Neuron (in vitro differentiated cells): ENCODE measurements around the gene TPX2.

Experiments used
- H2AFZ ChIP-seq: one replicate; pipeline ENCODE4 v1.6.1; 2013; ENCODE audit warnings: low read depth, mild to moderate bottlenecking, inconsistent platforms, low read length, moderate library complexity
- H3K27me3 ChIP-seq: one replicate; pipeline ENCODE4 v1.6.1; 2013; ENCODE audit warnings: low read length; ENCODE audit not compliant: insufficient read depth
- H3K36me3 ChIP-seq: one replicate; pipeline ENCODE4 v1.6.1; 2013; ENCODE audit warnings: low read length; ENCODE audit not compliant: insufficient read depth
- H3K4me1 ChIP-seq: one replicate; pipeline ENCODE4 v1.6.1; 2013; ENCODE audit warnings: low read length; ENCODE audit not compliant: insufficient read depth
- H3K4me3 ChIP-seq: 2 replicates; pipeline ENCODE4 v1.5.1; 2013; ENCODE audit warnings: mild to moderate bottlenecking, low read length, moderate library complexity
- H3K9me3 ChIP-seq: one replicate; pipeline ENCODE4 v1.6.1; 2013; ENCODE audit warnings: low read length

The TPX2 gene

GRCh38 chr20:31747640-31748039 is 8.6 kb downstream of the TPX2 start:
- H3K9me3 ChIP-seq, result no peaks in the 10 kb centered on the region
- H3K36me3 ChIP-seq, result peaks cover 31% of the 10 kb centered on the region
- H2AFZ ChIP-seq, result no peak overlapping the region
- no peak overlapping the region for H3K4me3 ChIP-seq
- H3K27me3 ChIP-seq, result no peaks in the 10 kb centered on the region
- no peaks in the 10 kb centered on the region for H3K4me1 ChIP-seq

DNA sequence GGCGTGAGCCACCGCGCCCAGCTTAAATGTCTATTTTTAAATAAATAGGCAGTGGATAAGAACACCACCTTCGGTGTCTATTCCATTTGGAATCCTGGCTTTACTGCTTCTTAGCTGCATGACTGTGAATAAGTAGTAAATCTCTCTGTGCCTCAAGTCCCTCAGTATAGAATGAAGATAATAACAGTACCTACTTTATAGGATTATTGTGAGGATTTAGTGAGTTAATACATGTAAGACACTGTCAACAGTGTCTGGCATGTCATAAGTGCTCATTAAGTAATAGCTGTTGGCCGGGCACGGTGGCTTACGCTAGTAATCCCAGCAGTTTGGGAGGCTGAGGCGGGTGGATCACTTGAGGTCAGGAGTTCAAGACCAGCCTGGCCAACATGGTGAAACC is 10.1 kb downstream of the TPX2 start:
- Histone ChIP-seq H3K9me3 (no peaks in the 10 kb centered on the region), H2AFZ (no peak overlapping the region), H3K4me3 (no peak overlapping the region), H3K4me1 (no peaks in the 10 kb centered on the region), H3K36me3 (peaks cover 34% of the 10 kb centered on the region), H3K27me3 (no peaks in the 10 kb centered on the region)

GRCh38 chr20:31751126-31751525 is 12.0 kb downstream of the TPX2 start:
- no peak overlapping the region for H3K4me3 ChIP-seq
- no peaks in the 10 kb centered on the region for H3K9me3 ChIP-seq
- H3K27me3 ChIP-seq, result no peaks in the 10 kb centered on the region
- no peaks in the 10 kb centered on the region for H3K4me1 ChIP-seq
- H2AFZ ChIP-seq, result no peak overlapping the region
- peaks cover 22% of the 10 kb centered on the region for H3K36me3 ChIP-seq

DNA sequence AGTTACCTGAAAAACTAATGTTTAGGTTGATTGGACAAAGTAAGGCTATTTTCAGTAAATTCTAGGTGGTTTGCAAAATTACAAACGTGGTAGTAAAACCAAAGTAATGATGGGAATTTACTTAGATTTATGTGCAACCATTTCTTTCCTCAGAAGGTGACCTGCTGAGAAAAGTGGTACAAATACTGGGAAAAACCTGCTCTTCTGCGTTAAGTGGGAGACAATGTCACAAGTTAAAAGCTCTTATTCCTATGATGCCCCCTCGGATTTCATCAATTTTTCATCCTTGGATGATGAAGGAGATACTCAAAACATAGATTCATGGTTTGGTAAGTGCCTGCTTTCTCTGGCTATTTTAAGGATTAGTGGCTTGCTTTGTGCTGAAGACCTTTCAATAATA is 18.2 kb downstream of the TPX2 start:
- H3K4me3 ChIP-seq, result no peak overlapping the region
- no peak overlapping the region for H2AFZ ChIP-seq

GRCh38 chr20:31758521-31758920 is 19.4 kb downstream of the TPX2 start:
- H3K9me3 ChIP-seq, result no peaks in the 10 kb centered on the region
- no peak overlapping the region for H3K4me3 ChIP-seq
- peaks cover 42% of the 10 kb centered on the region for H3K36me3 ChIP-seq
- H3K4me1 ChIP-seq, result no peaks in the 10 kb centered on the region
- no peaks in the 10 kb centered on the region for H3K27me3 ChIP-seq
- H2AFZ ChIP-seq, result no peak overlapping the region

More for the DNA sequence above, 18.2 kb downstream of the TPX2 start:
- Histone ChIP-seq H3K9me3 (no peaks in the 10 kb centered on the region), H3K4me1 (no peaks in the 10 kb centered on the region), H3K36me3 (peaks cover 47% of the 10 kb centered on the region), H3K27me3 (no peaks in the 10 kb centered on the region)

- Histone ChIP-seq H3K4me1 (no peaks in the 10 kb centered on the region), H3K9me3 (no peaks in the 10 kb centered on the region), H2AFZ (no peak overlapping the region), H3K4me3 (no peak overlapping the region), H3K36me3 (peaks cover 44% of the 10 kb centered on the region), H3K27me3 (no peaks in the 10 kb centered on the region)
Measured at GRCh38 chr20:31758991-31759390, 19.9 kb downstream of the TPX2 start.

DNA sequence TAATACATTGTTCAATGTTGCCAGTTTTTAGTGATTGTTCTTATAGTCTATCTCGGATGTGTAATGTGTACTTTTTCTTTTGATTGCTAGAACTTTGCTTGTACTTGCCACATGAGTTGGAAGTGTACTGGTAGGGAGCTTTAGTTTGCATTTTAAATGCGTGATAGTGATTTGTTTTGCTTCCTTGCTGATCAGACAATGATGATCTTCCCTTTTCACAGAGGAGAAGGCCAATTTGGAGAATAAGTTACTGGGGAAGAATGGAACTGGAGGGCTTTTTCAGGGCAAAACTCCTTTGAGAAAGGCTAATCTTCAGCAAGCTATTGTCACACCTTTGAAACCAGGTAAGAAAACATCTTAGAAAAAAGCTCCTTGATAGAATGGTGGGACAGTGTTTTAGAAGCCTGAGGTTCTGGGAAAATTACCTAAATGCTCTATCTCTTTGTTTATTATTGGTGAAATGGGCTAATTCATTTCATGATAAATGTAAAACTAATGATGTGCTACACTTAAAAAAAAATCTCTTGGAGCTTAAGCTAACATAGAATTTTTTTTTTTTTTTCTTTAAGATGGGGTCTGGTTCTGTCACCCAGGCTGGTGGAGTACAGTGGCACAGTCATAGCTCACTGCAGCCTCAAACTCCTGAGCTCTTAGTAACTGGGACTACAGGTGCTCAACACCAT is 20.9 kb downstream of the TPX2 start:
- H3K36me3 ChIP-seq, result peaks cover 51% of the 10 kb centered on the region
- no peak overlapping the region for H3K4me3 ChIP-seq

GRCh38 chr20:31760519-31761240 is 21.6 kb downstream of the TPX2 start:
- Histone ChIP-seq H2AFZ (no peak overlapping the region), H3K27me3 (no peaks in the 10 kb centered on the region), H3K36me3 (peaks cover 56% of the 10 kb centered on the region), H3K4me3 (no peak overlapping the region), H3K9me3 (peaks cover 2% of the 10 kb centered on the region), H3K4me1 (no peaks in the 10 kb centered on the region)

More for the DNA sequence above, 20.9 kb downstream of the TPX2 start:
- no peak overlapping the region for H2AFZ ChIP-seq
- no peaks in the 10 kb centered on the region for H3K9me3 ChIP-seq
- H3K4me1 ChIP-seq, result no peaks in the 10 kb centered on the region
- H3K27me3 ChIP-seq, result no peaks in the 10 kb centered on the region

DNA sequence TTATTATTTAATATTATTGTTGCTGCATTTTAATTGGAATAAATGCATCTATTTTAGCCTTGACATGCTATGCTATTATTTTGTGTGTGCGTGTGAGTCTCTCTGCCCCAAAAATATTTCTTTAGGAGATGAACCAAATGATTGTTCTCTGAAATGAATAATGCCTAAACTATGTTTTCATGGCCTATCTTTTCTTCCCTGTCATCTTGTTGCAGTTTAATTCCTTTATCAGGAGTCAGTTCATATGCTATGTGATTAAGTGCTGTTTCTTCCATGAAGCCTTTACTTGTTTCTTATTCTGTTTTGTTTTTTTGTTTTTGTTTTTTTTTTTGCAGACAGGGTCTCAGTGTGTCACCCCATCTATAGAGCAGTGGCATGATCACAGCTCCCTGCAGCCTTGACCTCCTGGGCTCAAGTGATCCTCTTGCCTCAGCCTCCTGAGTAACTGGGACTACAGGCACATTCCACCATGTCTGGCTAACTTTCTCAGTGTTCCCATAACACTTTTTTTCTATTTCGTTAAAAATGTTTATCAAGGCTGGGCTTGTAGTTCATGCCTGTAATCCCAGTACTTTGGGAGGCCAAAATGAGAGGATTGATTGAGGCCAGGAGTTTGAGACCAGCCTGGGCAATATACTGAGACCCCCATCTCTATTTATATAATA is 25.7 kb downstream of the TPX2 start:
- Histone ChIP-seq H3K27me3 (no peaks in the 10 kb centered on the region), H3K36me3 (peaks cover 59% of the 10 kb centered on the region), H3K4me1 (no peaks in the 10 kb centered on the region), H2AFZ (no peak overlapping the region), H3K4me3 (no peak overlapping the region), H3K9me3 (peaks cover 2% of the 10 kb centered on the region)

DNA sequence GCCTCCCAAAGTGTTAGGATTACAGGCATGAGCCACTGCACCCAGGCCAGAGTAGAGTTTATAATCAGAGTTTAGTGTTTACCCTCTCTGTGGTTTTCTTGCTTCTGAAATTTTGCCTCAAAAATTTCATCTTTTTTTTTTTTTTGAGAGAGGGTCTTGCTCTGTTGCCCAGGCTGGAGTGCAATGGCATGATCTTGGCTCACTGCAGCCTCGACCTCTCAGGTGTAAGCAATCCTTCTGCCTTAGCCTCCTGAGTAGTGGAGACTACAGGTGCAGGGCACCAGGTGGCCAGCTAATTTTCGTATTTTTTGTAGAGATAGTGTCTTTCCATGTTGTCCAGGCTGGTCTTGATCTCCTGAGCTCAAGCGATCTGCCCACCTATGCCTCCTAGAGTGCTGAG is 28.7 kb downstream of the TPX2 start:
- Histone ChIP-seq H2AFZ (no peak overlapping the region), H3K27me3 (no peaks in the 10 kb centered on the region), H3K4me3 (no peak overlapping the region), H3K9me3 (peaks cover 2% of the 10 kb centered on the region), H3K36me3 (peaks cover 68% of the 10 kb centered on the region), H3K4me1 (no peaks in the 10 kb centered on the region)

DNA sequence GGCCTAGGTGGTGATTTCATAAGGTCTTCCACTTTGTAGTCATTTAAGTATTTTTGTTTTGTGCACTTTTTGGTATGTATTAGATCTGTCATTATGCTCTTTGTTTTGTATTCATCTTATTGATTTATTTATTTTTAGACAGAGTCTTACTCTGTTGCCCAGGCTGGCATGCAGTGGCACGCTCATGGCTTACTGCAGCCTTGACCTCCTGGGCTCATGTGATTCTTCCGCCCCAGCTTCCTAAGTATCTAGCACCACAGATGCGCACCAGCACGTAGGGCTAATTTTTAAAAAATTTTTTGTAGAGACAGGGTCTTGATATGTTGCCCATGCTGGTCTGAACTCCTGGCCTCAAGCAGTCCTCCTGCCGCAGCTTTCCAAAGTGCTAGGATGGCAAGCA is 30.6 kb downstream of the TPX2 start:
- no peaks in the 10 kb centered on the region for H3K27me3 ChIP-seq
- peaks cover 67% of the 10 kb centered on the region for H3K36me3 ChIP-seq
- H2AFZ ChIP-seq, result no peak overlapping the region
- H3K9me3 ChIP-seq, result peaks cover 2% of the 10 kb centered on the region
- no peaks in the 10 kb centered on the region for H3K4me1 ChIP-seq
- H3K4me3 ChIP-seq, result no peak overlapping the region

DNA sequence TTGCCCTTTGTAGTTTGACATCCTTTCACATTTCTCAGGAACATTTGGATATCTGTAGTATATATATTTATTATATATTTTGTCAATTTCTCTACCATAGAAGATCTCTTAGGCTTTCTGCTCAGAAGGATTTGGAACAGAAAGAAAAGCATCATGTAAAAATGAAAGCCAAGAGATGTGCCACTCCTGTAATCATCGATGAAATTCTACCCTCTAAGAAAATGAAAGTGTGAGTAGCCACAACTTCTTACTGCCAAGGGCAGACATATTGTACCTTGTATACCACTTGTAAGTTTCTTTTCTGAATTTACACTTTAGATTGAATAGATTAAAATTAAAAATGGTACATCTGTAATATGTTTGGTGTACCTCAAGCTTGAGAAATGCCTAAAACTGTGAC is 31.2 kb downstream of the TPX2 start:
- peaks cover 66% of the 10 kb centered on the region for H3K36me3 ChIP-seq
- H3K4me3 ChIP-seq, result no peak overlapping the region
- H2AFZ ChIP-seq, result no peak overlapping the region
- no peaks in the 10 kb centered on the region for H3K27me3 ChIP-seq
- H3K4me1 ChIP-seq, result no peaks in the 10 kb centered on the region
- peaks cover 2% of the 10 kb centered on the region for H3K9me3 ChIP-seq

DNA sequence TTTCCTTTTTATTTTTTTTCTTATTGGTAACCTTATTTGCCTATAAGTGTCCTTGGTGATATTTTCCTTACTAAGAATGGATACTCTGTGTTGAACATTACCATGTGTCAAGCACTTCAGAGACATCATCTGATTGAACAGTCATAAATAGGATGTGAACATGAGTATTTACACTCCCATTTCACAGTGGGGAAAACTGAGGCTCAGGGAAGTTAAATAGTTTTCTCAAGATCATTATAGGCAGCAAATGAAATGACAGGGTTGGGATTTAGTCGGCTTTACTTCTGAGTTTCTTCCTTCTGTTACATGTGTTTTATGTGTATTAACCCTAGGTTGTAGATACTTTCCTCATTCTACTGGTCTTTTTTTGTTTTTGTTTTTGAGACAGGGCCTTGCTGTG is 35.3 kb downstream of the TPX2 start:
- Histone ChIP-seq H3K4me3 (no peak overlapping the region), H2AFZ (no peak overlapping the region), H3K36me3 (peaks cover 76% of the 10 kb centered on the region), H3K9me3 (no peaks in the 10 kb centered on the region), H3K4me1 (no peaks in the 10 kb centered on the region), H3K27me3 (no peaks in the 10 kb centered on the region)
